NCI-H1436 (cell line): ENCODE results near the gene CXCR4.
A peak's percentile ranks its signal among the peaks of the same experiment; 100 is the strongest.

ENCODE experiments used
- DNase-seq: peaks from one replicate; lab custom pipeline; 2025; lab: John Stamatoyannopoulos, UW

CXCR4 gene

DNA sequence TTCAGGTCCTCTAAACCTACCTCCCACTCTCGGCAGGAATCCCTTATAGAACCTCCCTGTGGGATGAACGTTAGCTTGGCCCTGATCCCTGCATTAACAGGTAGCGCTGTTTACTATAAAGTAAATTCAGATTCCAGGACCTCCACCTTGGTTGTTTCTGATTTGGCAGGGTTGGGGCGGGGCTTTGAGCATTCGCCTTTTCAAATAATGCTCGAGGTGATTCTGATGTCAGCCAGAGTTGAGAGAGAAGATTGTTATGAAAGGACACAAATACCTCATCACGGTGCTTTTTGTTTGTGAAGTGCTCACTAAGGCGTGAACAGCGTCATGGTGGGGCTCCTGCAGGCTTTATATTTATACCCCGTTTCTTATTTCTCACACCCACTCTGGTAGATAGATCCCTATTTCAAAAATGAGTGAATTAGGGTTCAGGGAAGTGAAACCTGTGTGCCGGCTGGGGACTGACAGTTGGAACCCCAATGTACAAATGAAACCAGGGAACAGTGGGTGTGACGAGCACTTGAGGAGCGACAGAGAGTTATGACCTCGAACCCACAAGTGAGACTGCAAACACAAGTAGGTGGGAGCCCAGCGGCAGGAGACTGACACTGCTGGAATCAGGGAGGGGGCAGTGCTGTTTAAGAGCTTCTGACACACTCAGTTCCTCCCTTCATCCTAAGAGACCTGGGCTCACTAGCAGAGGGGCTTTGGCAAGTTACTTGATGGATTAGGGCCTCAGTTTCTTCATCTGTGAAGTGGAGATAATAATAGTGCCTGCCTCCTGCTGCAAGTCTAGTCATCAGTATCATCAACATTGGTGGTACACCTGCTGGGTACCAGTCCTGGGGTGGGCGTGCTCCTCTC, 14.2 kb upstream of the CXCR4 start:
- no peak for DNase-seq

DNA sequence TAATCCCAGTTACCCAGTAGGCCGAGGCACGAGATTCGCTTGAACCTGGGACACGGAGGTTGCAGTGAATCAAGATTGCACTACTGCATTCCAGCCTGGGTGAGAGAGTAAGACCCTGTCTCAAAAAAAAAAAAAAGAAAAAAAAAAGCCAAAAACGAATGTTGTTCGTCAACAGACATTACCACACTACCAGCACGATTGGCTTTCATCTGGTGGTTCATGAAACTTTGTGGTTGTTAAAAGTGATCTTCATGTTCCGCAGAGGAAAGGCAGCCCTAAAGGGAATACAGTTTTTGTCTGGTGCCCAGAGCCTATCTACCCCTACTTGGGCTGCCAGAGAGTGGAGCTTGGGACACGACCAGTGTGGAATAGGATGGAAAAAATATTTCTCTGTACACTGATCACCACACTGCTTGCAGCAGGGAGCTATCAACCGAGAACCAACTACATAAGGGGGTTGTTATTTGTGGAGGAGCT, 13.6 kb upstream of the CXCR4 start:
- no peak for DNase-seq

DNA sequence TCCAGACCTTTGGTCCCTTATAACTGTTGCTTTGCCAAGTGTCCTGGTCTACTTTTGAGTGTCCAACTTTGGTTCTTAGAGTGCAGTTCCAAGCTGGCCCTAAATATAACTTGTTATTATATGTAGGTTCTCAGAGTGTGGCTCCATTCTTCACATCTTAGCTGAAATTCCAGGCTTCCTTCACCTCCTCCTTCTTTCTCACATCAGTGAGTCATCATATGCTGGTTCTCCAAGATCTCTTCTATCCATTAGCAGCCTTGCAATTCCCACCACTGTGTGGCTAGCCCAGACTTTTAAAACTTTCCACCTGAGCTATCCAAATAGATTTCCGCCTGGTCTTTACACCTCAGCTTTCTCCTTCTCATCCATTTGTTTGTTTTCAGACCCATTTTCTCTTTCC, 12.6 kb upstream of the CXCR4 start:
- DNase-seq, result no peak

DNA sequence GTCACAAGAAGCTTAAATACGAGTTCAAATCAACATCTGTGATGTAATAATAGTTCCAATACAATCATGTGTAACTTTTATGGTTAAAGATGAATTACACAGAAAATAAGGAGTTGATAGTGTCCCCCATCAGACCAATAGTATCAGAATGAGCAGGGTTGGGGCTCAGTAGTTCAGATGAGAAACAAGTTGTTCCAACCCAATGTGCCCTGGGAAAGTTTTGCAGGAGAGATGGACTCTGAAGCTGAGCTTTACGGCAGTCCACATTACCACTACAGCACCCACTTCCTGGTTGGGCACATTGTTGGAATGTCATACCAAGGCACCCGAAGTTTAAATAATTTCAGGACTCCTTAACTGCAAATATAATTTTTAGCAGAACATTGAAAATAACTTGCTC, 12.1 kb upstream of the CXCR4 start:
- no peak for DNase-seq

- no peak for DNase-seq
These were observed 11.7 kb upstream of the CXCR4 start for GRCh38 chr2:136129601-136130000.

DNA sequence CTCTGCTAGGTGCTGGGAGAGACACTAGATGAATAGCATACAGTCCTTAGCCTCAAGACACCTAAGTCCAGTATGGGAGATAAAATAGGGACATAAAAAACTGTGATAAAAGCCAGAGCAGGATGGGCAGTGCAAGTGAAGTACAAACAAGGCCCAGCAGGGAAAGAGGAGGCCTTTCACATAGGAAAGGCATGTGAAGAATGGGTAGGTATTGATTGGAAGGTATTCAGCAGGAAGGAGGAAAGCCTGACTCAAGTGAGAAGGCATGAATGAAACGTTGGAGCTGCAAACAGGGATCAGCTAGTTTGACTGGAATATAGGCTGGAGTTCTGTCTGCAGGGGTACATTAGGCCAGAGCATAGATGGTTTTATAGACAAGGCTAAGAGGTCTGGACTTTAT, 11.0 kb upstream of the CXCR4 start:
- no peak for DNase-seq

DNA sequence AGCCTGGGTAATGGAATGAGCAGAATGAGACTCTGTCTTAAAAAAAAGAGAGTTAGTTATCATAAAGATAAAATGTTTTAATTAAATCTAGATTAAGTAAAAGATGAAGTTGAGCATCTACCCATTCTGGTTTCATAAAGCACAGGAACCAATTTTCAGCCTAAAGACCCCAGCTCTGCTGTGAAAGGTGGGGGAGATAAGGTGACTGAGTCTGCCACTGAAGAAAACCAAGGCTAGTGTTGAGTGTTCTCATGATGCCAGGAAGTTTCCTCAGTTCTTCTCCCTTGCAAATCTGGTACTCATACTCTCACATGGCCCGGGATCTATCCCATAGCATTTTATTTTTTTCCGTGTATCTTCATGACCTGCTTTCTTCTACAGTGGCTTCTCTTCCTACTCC, 10.4 kb upstream of the CXCR4 start:
- DNase-seq, result no peak

DNA sequence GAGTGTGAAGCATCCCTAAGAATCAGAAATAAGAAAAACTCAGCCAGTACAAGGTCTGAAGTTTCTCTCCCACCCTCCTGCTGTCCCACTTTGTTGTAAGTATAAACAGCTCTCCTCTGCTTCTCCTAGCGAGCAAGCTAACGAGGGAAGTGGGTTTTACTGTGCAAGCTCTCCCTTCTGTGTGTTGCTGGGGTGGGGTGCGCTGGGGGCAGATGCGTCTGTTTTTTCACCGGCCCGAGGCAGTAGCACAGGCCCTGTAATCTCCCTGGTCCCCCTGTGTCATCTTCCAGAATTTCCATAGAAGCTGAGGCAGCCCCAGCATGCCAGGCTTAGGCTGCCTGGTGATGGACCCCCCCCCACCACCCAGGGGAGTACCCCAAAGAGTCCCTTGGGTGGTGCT, 9.4 kb upstream of the CXCR4 start:
- DNase-seq, result no peak

DNA sequence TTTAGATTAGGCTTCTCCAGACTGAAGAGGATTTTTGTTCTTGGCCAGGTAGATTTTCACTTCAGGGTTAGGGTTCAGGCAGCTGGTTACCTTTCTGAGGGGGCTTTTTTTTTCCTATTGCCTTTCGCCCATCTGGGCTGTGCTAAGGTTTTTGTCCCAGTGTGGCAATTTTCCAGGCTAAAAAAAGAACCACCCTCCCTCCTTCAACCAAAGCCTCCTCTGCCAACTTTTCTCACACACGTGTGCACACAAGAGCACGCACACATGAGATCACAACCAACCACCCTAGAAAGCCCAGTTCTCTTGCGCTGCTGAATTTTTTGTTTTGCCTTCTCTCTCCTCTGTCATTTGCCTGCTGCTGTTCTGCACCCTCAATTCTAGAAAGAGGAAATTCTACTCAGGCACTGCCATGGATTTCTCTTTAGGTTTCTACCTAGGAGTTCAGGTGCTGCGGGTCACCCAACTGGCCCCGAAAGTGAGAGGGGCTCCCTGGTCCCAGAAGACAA, 8.5 kb upstream of the CXCR4 start:
- no peak for DNase-seq

DNA sequence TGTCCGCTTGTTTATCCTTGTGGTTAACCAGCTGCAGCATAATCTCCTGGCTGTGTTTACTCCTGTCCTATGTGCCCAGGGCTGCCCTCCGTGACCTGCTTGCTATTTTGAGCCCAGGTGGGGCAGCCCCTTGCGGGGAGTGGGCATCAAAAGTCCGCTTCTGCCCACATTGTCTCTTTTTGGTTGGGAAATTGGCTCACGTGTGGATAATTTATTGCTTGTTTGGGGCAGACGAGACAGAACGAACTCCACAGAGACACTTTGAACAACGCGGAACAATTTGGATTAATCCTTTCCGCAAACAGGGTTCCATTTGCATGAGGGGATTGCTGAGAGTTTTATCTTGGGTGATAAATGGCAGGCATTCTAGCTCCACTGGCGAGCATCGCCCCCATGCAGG, 8.1 kb upstream of the CXCR4 start:
- DNase-seq, result peak; percentile 28

DNA sequence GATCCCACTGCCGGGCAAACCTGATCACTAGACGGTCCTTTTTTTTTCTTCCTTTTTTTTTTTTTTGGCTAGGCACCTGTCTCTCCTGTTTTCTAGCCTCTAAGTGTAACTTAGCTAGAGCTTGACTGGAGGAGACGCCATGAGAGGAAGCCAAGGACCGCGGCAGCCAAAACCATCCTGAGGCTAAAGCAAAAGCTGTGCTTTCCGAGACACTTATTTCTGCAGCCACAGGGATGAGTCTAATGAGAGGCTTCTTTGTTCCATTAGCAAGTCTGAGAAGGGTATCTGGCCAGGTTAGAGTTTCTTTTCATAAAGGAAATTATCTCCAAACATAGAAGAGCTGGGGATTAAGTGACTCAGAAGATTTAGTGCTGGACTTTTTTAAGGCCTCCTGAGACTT, 7.3 kb upstream of the CXCR4 start:
- no peak for DNase-seq

DNA sequence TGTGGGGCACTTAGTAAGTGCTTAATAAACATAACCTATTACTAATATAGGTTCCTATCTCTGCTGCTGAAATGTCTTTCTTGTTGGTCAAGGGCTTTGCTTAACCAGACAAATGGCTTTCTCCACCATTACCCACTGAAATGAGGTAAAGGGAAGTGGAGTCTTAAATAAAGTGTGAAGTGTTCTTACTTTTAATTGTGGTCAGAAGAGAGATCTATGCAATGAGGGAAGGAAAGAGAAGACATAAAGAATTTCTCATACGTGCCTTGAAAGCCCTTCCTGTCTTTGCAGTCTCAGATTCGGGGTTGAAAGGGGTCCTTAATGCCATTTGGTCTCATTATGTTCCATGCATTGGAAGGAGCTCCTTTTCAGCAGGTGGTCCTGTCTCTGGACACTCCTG, 6.9 kb upstream of the CXCR4 start:
- no peak for DNase-seq

DNA sequence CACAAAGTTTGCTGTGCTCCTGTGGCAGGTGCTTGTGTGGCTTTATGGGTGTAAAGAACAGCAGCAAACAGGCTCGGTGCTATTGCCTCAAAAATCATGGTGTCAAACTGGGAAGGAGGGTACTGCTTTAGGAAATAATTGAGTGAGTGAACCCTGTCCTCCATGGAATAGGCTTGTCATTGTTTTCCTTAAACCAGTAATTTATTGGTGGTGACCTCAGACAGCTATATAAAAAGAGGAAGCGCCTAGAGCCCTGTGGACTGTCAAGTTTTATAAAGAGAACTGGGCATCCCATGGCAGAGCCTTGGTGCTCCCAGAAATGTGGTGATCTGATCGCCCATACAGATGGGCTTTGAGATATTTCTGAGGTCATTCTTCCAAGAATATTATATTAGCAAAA, 4.7 kb upstream of the CXCR4 start:
- DNase-seq, result no peak

- no peak for DNase-seq
These were observed 3.4 kb upstream of the CXCR4 start for GRCh38 chr2:136121204-136121910.

DNA sequence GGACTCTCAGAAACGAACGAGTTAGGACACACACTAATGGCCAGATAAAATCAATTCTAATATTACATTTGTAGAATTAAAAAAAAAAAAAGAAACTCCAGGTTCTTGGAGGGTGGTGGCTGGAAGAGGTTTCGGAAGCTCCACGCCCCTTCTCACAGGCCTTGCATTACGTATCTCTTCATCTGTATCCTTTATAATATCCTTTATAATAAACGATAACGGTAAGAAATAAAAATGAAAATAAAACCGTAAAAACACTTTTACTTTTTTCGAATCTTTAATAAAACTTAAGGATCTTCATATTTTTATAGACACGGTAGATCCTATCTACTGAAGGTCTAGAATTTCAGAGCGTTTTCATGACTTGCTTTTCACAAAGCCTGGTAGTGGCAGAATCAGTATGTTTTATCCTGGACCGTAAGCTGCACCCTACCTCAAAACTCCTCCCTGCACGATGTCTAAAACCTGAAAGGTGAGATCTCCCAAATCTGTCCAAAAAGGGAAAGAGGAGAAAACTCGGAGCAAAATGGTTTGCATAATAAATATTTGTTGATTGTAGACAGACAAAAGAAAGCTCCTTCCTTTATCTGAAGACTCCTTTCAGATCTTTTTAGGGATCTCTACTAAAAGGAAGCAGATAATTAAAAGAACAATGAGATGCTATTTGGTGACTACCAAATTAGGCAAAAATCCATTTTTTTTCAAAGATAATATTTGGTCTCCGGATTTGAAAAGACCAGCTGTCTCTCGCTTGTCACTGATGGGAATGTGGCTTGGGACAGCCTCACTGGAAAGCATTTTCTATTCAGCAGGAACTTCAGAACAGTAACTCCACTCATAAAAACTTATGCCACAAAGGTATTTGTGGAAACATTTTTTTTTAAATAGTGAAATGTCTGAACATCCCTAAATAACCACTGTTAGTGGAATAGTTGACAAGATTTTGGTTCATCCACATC, 2.0 kb upstream of the CXCR4 start:
- DNase-seq, result no peak

DNA sequence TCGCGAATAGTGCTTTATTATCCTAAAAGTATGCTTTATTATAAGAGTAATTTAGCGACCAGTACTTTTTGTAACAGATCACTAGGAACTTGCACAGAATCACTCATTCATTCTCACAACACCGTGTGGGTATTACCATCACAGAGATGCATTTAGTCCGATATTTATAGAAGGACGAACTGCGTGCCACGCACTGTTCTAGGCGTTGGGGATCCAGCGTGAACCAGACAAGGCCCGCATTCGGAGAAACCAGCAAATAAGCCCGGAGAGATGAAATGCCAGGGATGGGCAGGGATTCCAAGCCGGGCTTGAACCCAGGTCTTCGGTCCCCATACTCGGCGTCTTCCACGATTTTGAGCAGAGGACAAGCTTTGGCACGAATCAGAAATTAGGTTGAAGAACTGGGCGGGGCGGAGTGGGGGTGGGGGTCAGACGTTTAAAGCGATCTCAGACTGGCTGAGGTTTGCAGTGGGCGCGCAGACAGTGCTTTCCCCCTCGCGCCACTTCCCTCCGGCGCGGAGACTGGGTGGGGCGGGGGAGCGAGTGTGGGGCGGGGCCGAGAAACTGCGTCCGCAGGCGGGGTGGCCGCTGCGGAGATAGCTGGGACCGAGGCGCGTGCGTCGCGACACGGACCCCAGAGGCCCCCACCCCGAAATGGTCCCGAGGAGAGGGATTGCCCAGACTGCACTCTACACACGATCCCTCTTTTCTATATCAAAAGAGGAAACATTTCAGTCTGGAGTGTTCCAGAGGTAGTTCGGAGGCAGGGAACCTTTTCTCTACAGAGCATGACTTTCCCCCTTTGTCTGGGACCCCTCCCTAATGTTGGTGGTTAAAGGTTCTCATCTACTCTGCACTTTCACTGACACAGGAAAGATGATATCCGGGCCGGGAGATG, 1.1 kb upstream of the CXCR4 start:
- DNase-seq, result peak; percentile 48

- DNase-seq, result peak; percentile 17
These were observed 533 bp downstream of the CXCR4 start for GRCh38 chr2:136117391-136117841.

DNA sequence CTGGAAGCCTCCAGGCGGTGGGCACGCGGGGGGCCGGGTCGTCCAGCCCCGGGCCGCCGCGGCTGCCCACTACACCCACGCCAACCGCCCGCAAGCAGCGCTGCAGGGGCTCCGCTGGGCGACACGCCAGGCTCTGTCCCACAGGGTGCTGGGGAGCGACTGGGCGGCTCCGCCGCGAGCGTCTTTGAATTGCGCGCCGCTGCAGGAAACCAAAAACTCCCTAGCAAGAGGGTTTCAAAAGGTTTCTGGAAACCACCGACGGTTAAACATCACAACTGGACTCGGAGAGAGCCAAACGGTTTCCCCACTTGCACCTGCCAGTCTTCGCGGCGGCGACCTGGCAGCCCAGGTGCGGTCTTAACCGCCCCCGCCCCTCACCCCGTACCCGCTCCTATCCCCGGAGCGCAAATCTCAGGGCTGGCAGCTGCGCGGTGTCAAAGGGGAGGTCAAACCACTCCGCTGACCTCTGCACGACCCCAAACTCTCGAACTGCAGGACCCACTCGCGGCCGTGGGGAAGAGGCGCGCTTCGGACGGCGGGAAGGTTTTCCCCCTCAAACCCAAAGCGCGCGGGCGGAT, 1.0 kb downstream of the CXCR4 start:
- no peak for DNase-seq

DNA sequence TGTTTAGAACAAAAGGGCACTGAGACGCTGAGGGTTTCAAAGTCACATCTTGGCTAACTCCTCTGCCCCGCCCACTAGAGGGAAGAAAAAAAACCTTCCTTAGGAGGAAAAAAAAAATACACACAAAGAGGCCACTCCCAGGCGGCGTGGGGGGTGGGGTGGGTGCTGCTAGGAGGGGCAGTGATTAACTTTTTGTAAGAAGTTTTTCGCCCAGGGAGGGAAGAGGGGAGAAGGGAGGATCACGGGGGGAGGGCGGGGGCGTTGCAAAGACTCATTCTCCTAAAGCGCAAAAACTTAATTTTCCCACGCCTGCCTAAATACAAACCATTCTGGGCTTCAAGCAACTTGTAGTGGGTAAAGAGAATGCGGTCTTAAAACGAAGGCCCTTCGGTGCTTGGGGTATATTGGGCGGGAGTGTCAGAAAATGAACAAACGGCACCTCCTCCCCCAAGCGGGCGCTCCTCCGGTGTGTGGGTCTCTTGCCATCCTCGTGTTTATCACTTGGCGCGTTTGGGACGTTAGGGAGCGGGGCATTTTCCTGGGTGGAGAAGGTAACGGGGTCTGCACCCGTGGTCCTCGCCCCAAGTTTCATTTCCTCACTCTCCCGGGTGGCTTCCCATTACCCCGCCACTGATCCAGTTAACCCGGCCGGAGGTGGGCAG, 1.7 kb downstream of the CXCR4 start:
- no peak for DNase-seq

DNA sequence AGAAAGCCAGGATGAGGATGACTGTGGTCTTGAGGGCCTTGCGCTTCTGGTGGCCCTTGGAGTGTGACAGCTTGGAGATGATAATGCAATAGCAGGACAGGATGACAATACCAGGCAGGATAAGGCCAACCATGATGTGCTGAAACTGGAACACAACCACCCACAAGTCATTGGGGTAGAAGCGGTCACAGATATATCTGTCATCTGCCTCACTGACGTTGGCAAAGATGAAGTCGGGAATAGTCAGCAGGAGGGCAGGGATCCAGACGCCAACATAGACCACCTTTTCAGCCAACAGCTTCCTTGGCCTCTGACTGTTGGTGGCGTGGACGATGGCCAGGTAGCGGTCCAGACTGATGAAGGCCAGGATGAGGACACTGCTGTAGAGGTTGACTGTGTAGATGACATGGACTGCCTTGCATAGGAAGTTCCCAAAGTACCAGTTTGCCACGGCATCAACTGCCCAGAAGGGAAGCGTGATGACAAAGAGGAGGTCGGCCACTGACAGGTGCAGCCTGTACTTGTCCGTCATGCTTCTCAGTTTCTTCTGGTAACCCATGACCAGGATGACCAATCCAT, 2.7 kb downstream of the CXCR4 start:
- DNase-seq, result no peak
